Endothelial cell of hepatic sinusoid (primary cell): ENCODE data around the gene TMEM258.

Source experiments
- in situ Hi-C: cut with HindIII; loops from 2 replicates; pipeline ENCODE4 v1.10.0; 2017; ENCODE audit warnings: low sequenced_read_pairs

Gene TMEM258

GRCh38 chr11:61799665-61800284 lies 7.4 kb upstream of the TMEM258 start:
- in situ Hi-C loops = loop anchor here (10.0 kb wide), 1 partner anchor 45 kb away; no protein-coding TSS in a partner anchor

- in situ Hi-C loops = loop anchor here (10.0 kb wide), 1 partner anchor 47 kb away; no protein-coding TSS in a partner anchor
These were observed 5.0 kb upstream of the TMEM258 start for GRCh38 chr11:61797263-61797944.

- in situ Hi-C loops = loop anchor here (10.0 kb wide), 1 partner anchor 49 kb away; no protein-coding TSS in a partner anchor
These were observed 3.6 kb upstream of the TMEM258 start for GRCh38 chr11:61795876-61796526.

GRCh38 chr11:61795459-61795858 lies 3.1 kb upstream of the TMEM258 start:
- in situ Hi-C loops = loop anchor here (10.0 kb wide), 1 partner anchor 49 kb away; no protein-coding TSS in a partner anchor

GRCh38 chr11:61794579-61794978 lies 2.2 kb upstream of the TMEM258 start:
- in situ Hi-C loops = loop anchor here (5.0 to 10.0 kb wide), 4 partner anchors 50 to 133 kb away; no protein-coding TSS in a partner anchor

GRCh38 chr11:61793829-61794204 lies 1.4 kb upstream of the TMEM258 start:
- in situ Hi-C loops = loop anchor here (5.0 to 10.0 kb wide), 4 partner anchors 51 to 133 kb away; no protein-coding TSS in a partner anchor

- in situ Hi-C loops = loop anchor here (5.0 to 10.0 kb wide), 4 partner anchors 52 to 134 kb away; no protein-coding TSS in a partner anchor
These were observed 857 bp upstream of the TMEM258 start for GRCh38 chr11:61793083-61793828.

GRCh38 chr11:61791737-61792309 lies 576 bp downstream of the TMEM258 start:
- in situ Hi-C loops = loop anchor here (5.0 to 10.0 kb wide), 4 partner anchors 53 to 135 kb away; no protein-coding TSS in a partner anchor

GRCh38 chr11:61787928-61788491 lies 4.4 kb downstream of the TMEM258 start:
- in situ Hi-C loops = no loop called here

GRCh38 chr11:61785837-61786402 lies 6.5 kb downstream of the TMEM258 start:
- in situ Hi-C loops = no loop called here

GRCh38 chr11:61784506-61784805 lies 7.9 kb downstream of the TMEM258 start:
- in situ Hi-C loops = no loop called here

GRCh38 chr11:61783717-61784505 lies 8.5 kb downstream of the TMEM258 start:
- in situ Hi-C loops = no loop called here

GRCh38 chr11:61782841-61783240 lies 9.6 kb downstream of the TMEM258 start:
- in situ Hi-C loops = no loop called here

- in situ Hi-C loops = no loop called here
These were observed 10.1 kb downstream of the TMEM258 start for GRCh38 chr11:61782299-61782698.

- in situ Hi-C loops = no loop called here
These were observed 10.8 kb downstream of the TMEM258 start for GRCh38 chr11:61781585-61781984.

GRCh38 chr11:61780581-61781162 lies 11.7 kb downstream of the TMEM258 start:
- in situ Hi-C loops = no loop called here

- in situ Hi-C loops = no loop called here
These were observed 12.5 kb downstream of the TMEM258 start for GRCh38 chr11:61779666-61780525.
